H9 (cell line): Measurements from ENCODE around the gene CYP2R1. TPM values are rescaled to one million over a fixed set of nuclear protein-coding genes. Genes with fewer than 3 reads are reported as not detected.

Experiments used
- DNase-seq: peaks from one replicate; pipeline ENCODE4 v3.0.0-alpha.2; 2017
- H2AFZ ChIP-seq: one replicate; pipeline ENCODE4 v1.6.1; 2013; ENCODE audit warnings: mild to moderate bottlenecking, low read length, control low read depth, moderate library complexity
- H2AK5ac ChIP-seq: 2 replicates; pipeline ENCODE4 v1.6.1; 2013; ENCODE audit warnings: low read length, control low read depth, mixed read lengths; ENCODE audit not compliant: insufficient read length
- H2BK120ac ChIP-seq: one replicate; pipeline ENCODE4 v1.6.1; 2013; ENCODE audit warnings: low read depth, mild to moderate bottlenecking, low read length, control low read depth, inconsistent platforms; ENCODE audit not compliant: poor library complexity, severe bottlenecking
- H2BK12ac ChIP-seq: 2 replicates; pipeline ENCODE4 v1.6.1; 2013; ENCODE audit warnings: low read length, control low read depth, mixed read lengths, low read depth; ENCODE audit not compliant: insufficient read length
- H2BK15ac ChIP-seq: 2 replicates; pipeline ENCODE4 v1.6.1; 2013; ENCODE audit warnings: low read depth, low read length, control low read depth
- H2BK20ac ChIP-seq: one replicate; pipeline ENCODE4 v1.6.1; 2013; ENCODE audit warnings: low read depth, mild to moderate bottlenecking, low read length, control low read depth, inconsistent platforms; ENCODE audit not compliant: poor library complexity, severe bottlenecking
- H2BK5ac ChIP-seq: 2 replicates; pipeline ENCODE4 v1.6.1; 2013; ENCODE audit warnings: low read length, control low read depth, mixed read lengths; ENCODE audit not compliant: insufficient read length
- H3K14ac ChIP-seq: 2 replicates; pipeline ENCODE4 v1.6.1; 2013; ENCODE audit warnings: low read length, control low read depth; ENCODE audit not compliant: insufficient read depth
- H3K18ac ChIP-seq: 2 replicates; pipeline ENCODE4 v1.6.1; 2013; ENCODE audit warnings: low read depth, mild to moderate bottlenecking, mixed read lengths, low read length, control low read depth; ENCODE audit not compliant: insufficient read length
- H3K23ac ChIP-seq: 2 replicates; pipeline ENCODE4 v1.6.1; 2013; ENCODE audit warnings: low read length, control low read depth, mixed read lengths, low read depth; ENCODE audit not compliant: insufficient read length
- H3K23me2 ChIP-seq: 2 replicates; pipeline ENCODE4 v1.6.1; 2013; ENCODE audit warnings: low read depth, mild to moderate bottlenecking, mixed read lengths, low read length, control low read depth; ENCODE audit not compliant: insufficient read length, poor library complexity, severe bottlenecking
- H3K27ac ChIP-seq: 2 replicates; pipeline ENCODE4 v1.5.1; 2013; ENCODE audit warnings: low read length, control low read depth, mixed read lengths, low read depth; ENCODE audit not compliant: insufficient read length
- H3K27me3 ChIP-seq: 2 replicates; pipeline ENCODE4 v1.6.1; 2013; ENCODE audit warnings: low read length, control low read depth, inconsistent platforms; ENCODE audit not compliant: insufficient read depth
- H3K4ac ChIP-seq: 2 replicates; pipeline ENCODE4 v1.6.1; 2013; ENCODE audit warnings: low read depth, mild to moderate bottlenecking, control low read depth, inconsistent platforms, low read length, moderate library complexity
- H3K4me1 ChIP-seq: 2 replicates; pipeline ENCODE4 v1.6.1; 2013; ENCODE audit warnings: low read length, control low read depth, inconsistent platforms; ENCODE audit not compliant: insufficient read depth
- H3K4me2 ChIP-seq: 2 replicates; pipeline ENCODE4 v1.6.1; 2013; ENCODE audit warnings: low read length, control low read depth, mixed read lengths; ENCODE audit not compliant: insufficient read length, insufficient read depth
- H3K56ac ChIP-seq: 2 replicates; pipeline ENCODE4 v1.6.1; 2013; ENCODE audit warnings: low read depth, mild to moderate bottlenecking, mixed read lengths, low read length, control low read depth; ENCODE audit not compliant: insufficient read length
- H3K79me1 ChIP-seq: 2 replicates; pipeline ENCODE4 v1.6.1; 2013; ENCODE audit warnings: low read depth, mild to moderate bottlenecking, moderate library complexity, low read length, control low read depth, inconsistent platforms; ENCODE audit not compliant: insufficient read depth, poor library complexity, severe bottlenecking
- H3K79me2 ChIP-seq: 2 replicates; pipeline ENCODE4 v1.6.1; 2013; ENCODE audit warnings: low read length, control low read depth, inconsistent platforms; ENCODE audit not compliant: insufficient read depth
- H3K9ac ChIP-seq: 2 replicates; pipeline ENCODE4 v1.6.1; 2013; ENCODE audit warnings: low read length, control low read depth, mixed read lengths; ENCODE audit not compliant: insufficient read length; ENCODE audit errors: extremely low read depth
- H3K9me3 ChIP-seq: one replicate; pipeline ENCODE4 v1.6.1; 2013; ENCODE audit warnings: low read depth, low read length, inconsistent platforms; ENCODE audit not compliant: control insufficient read depth
- H3T11ph ChIP-seq: one replicate; pipeline ENCODE4 v1.6.1; 2013; ENCODE audit warnings: mild to moderate bottlenecking, low read length, control low read depth, inconsistent platforms
- H4K20me1 ChIP-seq: one replicate; pipeline ENCODE4 v1.6.1; 2013; ENCODE audit not compliant: control insufficient read depth, insufficient read length, insufficient read depth
- H4K5ac ChIP-seq: 2 replicates; pipeline ENCODE4 v1.6.1; 2013; ENCODE audit warnings: low read depth, mild to moderate bottlenecking, mixed read lengths, low read length, control low read depth; ENCODE audit not compliant: insufficient read length
- H4K8ac ChIP-seq: replicated peaks from 2 replicates; pipeline ENCODE4 v1.6.1; 2013; ENCODE audit warnings: low read length, control low read depth, mixed read lengths, low read depth; ENCODE audit not compliant: insufficient read length
- H4K91ac ChIP-seq: 2 replicates; pipeline ENCODE4 v1.6.1; 2013; ENCODE audit warnings: low read depth, mild to moderate bottlenecking, moderate library complexity, mixed read lengths, low read length, control low read depth; ENCODE audit not compliant: insufficient read length
- H3K27ac Mint-ChIP-seq, 3 experiments: 2 replicates in 2 of 3; 3 replicates in 1 of 3; pipeline ENCODE4 v1.8.0; 2020 to 2021; ENCODE audit warnings: mixed read lengths in 3 of 3, mild to moderate bottlenecking in 1 of 3, moderate library complexity in 1 of 3
- H3K27me3 Mint-ChIP-seq: 2 replicates; pipeline ENCODE4 v1.8.0; 2021; ENCODE audit warnings: low read depth, mild to moderate bottlenecking, moderate library complexity, mixed read lengths
- H3K36me3 Mint-ChIP-seq, 3 experiments: 2 replicates in 2 of 3; 3 replicates in 1 of 3; pipeline ENCODE4 v1.8.0; 2020 to 2021; ENCODE audit warnings: low read depth in 3 of 3, mixed read lengths in 3 of 3; ENCODE audit not compliant: insufficient read depth in 1 of 3
- H3K4me1 Mint-ChIP-seq, 2 experiments: 2 replicates each; pipeline ENCODE4 v1.8.0; 2020; ENCODE audit warnings: mixed read lengths in 2 of 2
- H3K4me3 Mint-ChIP-seq, 2 experiments: 2 replicates in 1 of 2; 3 replicates in 1 of 2; pipeline ENCODE4 v1.8.0; 2020 to 2021; ENCODE audit warnings: mild to moderate bottlenecking in 2 of 2, mixed read lengths in 2 of 2, moderate library complexity in 1 of 2
- H3K9me3 Mint-ChIP-seq, 2 experiments: 2 replicates in 1 of 2; 3 replicates in 1 of 2; pipeline ENCODE4 v1.8.0; 2020; ENCODE audit warnings: mild to moderate bottlenecking in 2 of 2, mixed read lengths in 2 of 2, moderate library complexity in 1 of 2
- CTCF ChIP-seq: fragments of 200-600 bp; sonication (generic); conservative IDR thresholded peaks from 3 replicates; pipeline ENCODE4 v1.8.0; 2021; ENCODE audit warnings: antibody characterized with exemption, mild to moderate bottlenecking
- WGBS: extraction: QIAGEN DNeasy Blood & Tissue Kit; methylation state at CpG from one replicate; pipeline ENCODE4 v1.1.7; 2013; ENCODE audit warnings: missing lambda C conversion rate, low lambda C conversion rate, mixed read lengths; ENCODE audit not compliant: insufficient read length; ENCODE audit errors: extremely low coverage; 5-methylcytosine and 5-hydroxymethylcytosine counted together
- total RNA-seq: library from RNA; stranded (reverse); gene quantifications from 2 replicates; pipeline ENCODE4 v1.2.1, GENCODE V29; 2021

Gene CYP2R1
- total RNA-seq, 1 experiment from 2014 or later = 10.3 TPM

- no peak overlapping the region for H2BK15ac ChIP-seq
- no peak overlapping the region for H2BK12ac ChIP-seq
- no peak overlapping the region for H2AK5ac ChIP-seq
- H4K5ac ChIP-seq = no peak overlapping the region
- no peak overlapping the region; a peak in 1 of 5 replicates for H3K4me3 Mint-ChIP-seq
- no peaks in the 10 kb centered on the region for H4K20me1 ChIP-seq
- H3K4me1 ChIP-seq = no peaks in the 10 kb centered on the region
- H3K36me3 Mint-ChIP-seq = no peaks in the 10 kb centered on the region; a peak in 1 of 7 replicates
- WGBS = no CpG with 5 or more reads among the region's 5 CpGs
- H3K9me3 Mint-ChIP-seq = no peaks in the 10 kb centered on the region
- H2BK5ac ChIP-seq = no peak overlapping the region
- H3K18ac ChIP-seq = no peak overlapping the region
- peaks cover 3% of the 10 kb centered on the region; the same call in 1 of the 2 replicates for H3K27me3 Mint-ChIP-seq
- no peak overlapping the region for H3K14ac ChIP-seq
- H2BK120ac ChIP-seq = no peak overlapping the region
- no peak overlapping the region for H3K4me2 ChIP-seq
- no peak overlapping the region for H4K8ac ChIP-seq
- H4K91ac ChIP-seq = no peak overlapping the region
- H3K9me3 ChIP-seq = no peaks in the 10 kb centered on the region
- DNase-seq = no peak
- H3K27ac ChIP-seq = no peak overlapping the region
- H3K4me1 Mint-ChIP-seq = peaks cover 8 to 17% of the 10 kb centered on the region in 2 experiments
- peaks cover 3% of the 10 kb centered on the region for H3K23me2 ChIP-seq
- no peak overlapping the region for H2BK20ac ChIP-seq
- H3K4ac ChIP-seq = no peak overlapping the region
- no peak overlapping the region for H3T11ph ChIP-seq
- H2AFZ ChIP-seq = no peak overlapping the region
- TF ChIP-seq CTCF = no peak
- H3K27me3 ChIP-seq = no peaks in the 10 kb centered on the region; the same call in 1 of the 2 replicates
- peak overlapping the region in 1 of 3 experiments; percentile 75; a peak in 1 of 7 replicates for H3K27ac Mint-ChIP-seq
- no peak overlapping the region for H3K56ac ChIP-seq
- H3K9ac ChIP-seq = no peak overlapping the region
- no peak overlapping the region for H3K23ac ChIP-seq
- no peaks in the 10 kb centered on the region for H3K79me2 ChIP-seq
- H3K79me1 ChIP-seq = no peaks in the 10 kb centered on the region
These were observed 14.5 kb upstream of the CYP2R1 start for GRCh38 chr11:14906578-14906977.
